K562 (cell line): ENCODE results near the gene FOSL2. TPM values are rescaled to one million over a fixed set of nuclear protein-coding genes. Genes with fewer than 3 reads are reported as not detected.

Experiments used
- CC2D1A ChIP-seq: fragments of 450-650 bp; IDR thresholded peaks from 2 replicates; pipeline ENCODE4 v1.6.1; 2017; ENCODE audit warnings: mild to moderate bottlenecking
- E2F1 ChIP-seq: sonication (generic); formaldehyde crosslinking; IDR thresholded peaks from 2 replicates; pipeline ENCODE4 v1.8.1; 2023; ENCODE audit warnings: mild to moderate bottlenecking, missing genetic modification reagents, moderate library complexity
- GABPB1 ChIP-seq: sonication (generic); formaldehyde crosslinking; IDR thresholded peaks from 2 replicates; pipeline ENCODE4 v1.8.0; 2022; ENCODE audit warnings: mild to moderate bottlenecking, missing genetic modification reagents
- MBD2 ChIP-seq: sonication (generic); IDR thresholded peaks from 2 replicates; pipeline ENCODE4 v1.6.1; 2016; ENCODE audit warnings: low read depth, borderline replicate concordance
- MEF2D ChIP-seq: conservative IDR thresholded peaks from 2 replicates; pipeline ENCODE4 v1.6.1; 2016; ENCODE audit warnings: low read depth, missing genetic modification characterization, missing compliant biosample characterization
- MGA ChIP-seq: fragments of 450-650 bp; IDR thresholded peaks from 2 replicates; pipeline ENCODE4 v1.6.1; 2016; ENCODE audit warnings: mild to moderate bottlenecking, moderate library complexity
- RFX7 ChIP-seq: fragments of 250-450 bp; sonication (Bioruptor Pico); IDR thresholded peaks from 2 replicates; pipeline ENCODE4 v1.5.1; 2021; ENCODE audit warnings: mild to moderate bottlenecking
- STAG1 ChIP-seq: sonication (generic); formaldehyde crosslinking; IDR thresholded peaks from 2 replicates; pipeline ENCODE4 v1.5.0; 2020; ENCODE audit warnings: missing genetic modification reagents, borderline replicate concordance
- TARDBP ChIP-seq: fragments of 450-650 bp; IDR thresholded peaks from 2 replicates; pipeline ENCODE4 v1.6.1; 2016
- TRIM24 ChIP-seq, 2 experiments: fragments of 450-650 bp; IDR thresholded peaks; 2 replicates each; pipeline ENCODE4 v1.6.1; 2016
- ZNF212 ChIP-seq: fragments of 450-650 bp; formaldehyde crosslinking; IDR thresholded peaks from 2 replicates; pipeline ENCODE4 v1.4.0; 2020; ENCODE audit warnings: mild to moderate bottlenecking
- ZNF561 ChIP-seq: fragments of 450-650 bp; formaldehyde crosslinking; conservative IDR thresholded peaks from 2 replicates; pipeline ENCODE4 v1.4.0; 2020; ENCODE audit warnings: mild to moderate bottlenecking, moderate library complexity
- ZNF583 ChIP-seq: fragments of 250-450 bp; sonication (Bioruptor Pico); IDR thresholded peaks from 2 replicates; pipeline ENCODE4 v1.4.0; 2020
- ZNF644 ChIP-seq: fragments of 200-800 bp; sonication (Bioruptor generic); IDR thresholded peaks from 2 replicates; pipeline ENCODE4 v1.6.1; 2016; ENCODE audit warnings: low read depth, missing genetic modification characterization, missing compliant biosample characterization
- polyA plus RNA-seq, 8 experiments: library from polyadenylated mRNA; depleted of rRNA in 4 of 8; stranded (reverse) in 5 of 8; unstranded in 3 of 8; fragments of >200 nt; fragmentation: Nextera tagmentation in 2 of 8; fragmentation: Illumina TruSeq in 1 of 8; extraction: Ambion mirVana in 2 of 8; extraction: Trizol in 1 of 8; gene quantifications; 2 replicates each; pipeline versions ENCODE4 v1.2.1 to v1.2.3, GENCODE V29; 2011 to 2014; ENCODE audit warnings: inconsistent platforms in 1 of 8, missing spikeins in 1 of 8
- total RNA-seq, 7 experiments: library from RNA; depleted of rRNA in 6 of 7; stranded (reverse); fragments of >200 nt in 6 of 7; fragmentation: Illumina TruSeq in 2 of 7; extraction: Trizol in 2 of 7; gene quantifications; 2 replicates each; pipeline versions ENCODE4 v1.2.1 to v1.2.3, GENCODE V29; 2011 to 2021; ENCODE audit warnings: low replicate concordance in 1 of 7

FOSL2 gene
- total and polyA plus RNA-seq, 9 of the 15 experiments (the other 6 are each of a cell fraction or from before 2014, with no cell fraction given), result 0.04 to 2.9 (median 0.80) TPM

- peak; percentile 95 for TF ChIP-seq MGA
- 0 out of 2 replicates have a peak, but pooled peaks have one; percentile 48 for TF ChIP-seq TARDBP
- peak; percentile 76; the same call in 1 of the 2 replicates for TF ChIP-seq ZNF644
- no peak; a peak in 1 of 4 replicates for TF ChIP-seq TRIM24 (IDR thresholded peaks at IDR 0.05)
- peak; percentile 63; the same call in 1 of the 2 replicates for TF ChIP-seq ZNF583
- TF ChIP-seq CC2D1A, result 0 out of 2 replicates have a peak, but pooled peaks have one; percentile 23
- TF ChIP-seq MBD2, result peak; percentile 53; the same call in 1 of the 2 replicates
- 0 out of 2 replicates have a peak, but pooled peaks have one; percentile 40 for TF ChIP-seq ZNF212 (CRISPR knock-in tag)
- TF ChIP-seq E2F1 (CRISPR knock-in tag), result 0 out of 2 replicates have a peak, but pooled peaks have one; percentile 29
- peak; percentile 14; the same call in 1 of the 2 replicates for TF ChIP-seq MEF2D
- no peak for TF ChIP-seq STAG1 (CRISPR knock-in tag)
- TF ChIP-seq GABPB1 (CRISPR knock-in tag), result peak; percentile 51; the same call in 1 of the 2 replicates
- 0 out of 2 replicates have a peak, but pooled peaks have one; percentile 27 for TF ChIP-seq RFX7 (CRISPR knock-in tag)
- TF ChIP-seq ZNF561, result no peak
Observed at GRCh38 chr2:28366496-28367282, 26.0 kb upstream of the FOSL2 start (continued).
